NCI-H2227 (cell line): Measurements from ENCODE around the gene DCLRE1B.
A peak's percentile ranks its signal among the peaks of the same experiment; 100 is the strongest.

Experiments used
- DNase-seq: peaks from one replicate; lab custom pipeline; 2025; ENCODE audit not compliant: unreplicated experiment; lab: John Stamatoyannopoulos, UW

DCLRE1B gene

DNA sequence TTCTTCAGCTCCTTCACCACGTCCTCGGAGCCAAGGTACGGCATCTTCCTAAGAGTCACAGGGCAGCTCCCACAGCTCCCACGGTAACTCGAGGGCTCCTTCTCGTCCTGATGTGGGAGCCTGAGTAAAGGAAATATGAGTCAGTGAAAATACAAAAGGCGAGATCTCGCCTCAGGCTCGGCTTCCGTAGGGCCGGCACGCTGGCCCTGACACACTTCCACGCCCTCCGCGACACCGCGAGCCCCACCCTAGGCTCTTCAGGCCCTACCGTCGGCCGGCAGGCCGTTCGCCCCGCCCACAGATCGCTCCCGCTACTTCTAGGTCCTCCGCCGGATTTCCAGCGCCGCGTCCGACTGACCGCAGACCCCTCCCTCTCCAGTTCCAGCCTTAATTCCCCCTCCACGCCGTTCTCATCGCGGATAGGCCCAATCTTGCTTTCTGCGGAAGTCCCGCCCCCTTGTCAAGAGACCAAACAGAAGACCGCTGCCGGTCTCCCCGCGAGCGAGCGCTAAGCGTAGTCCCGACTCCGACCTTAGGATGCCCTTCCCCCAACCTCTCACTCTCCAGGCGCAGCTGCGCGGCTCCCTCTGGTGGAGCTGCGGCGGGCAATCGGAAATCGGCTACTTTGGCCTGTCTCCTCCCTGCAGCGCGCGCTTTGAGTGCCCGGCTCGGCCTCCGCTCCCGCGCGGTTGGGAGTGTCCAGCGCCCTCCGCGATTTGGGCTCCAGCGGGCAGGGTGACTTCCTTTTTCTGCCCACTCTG, at the start of gene DCLRE1B, which contains the start of gene AP4B1:
TSS of gene DCLRE1B (plus strand) at position 653 of the 761 bp plus-strand sequence. CDS start 261 bp downstream, outside the sequence.
TSS of gene AP4B1 (minus strand) at position 126 of the 761 bp plus-strand sequence. CDS start at position 44, 82 bp downstream.
- DNase-seq, result peak; percentile 99

DNA sequence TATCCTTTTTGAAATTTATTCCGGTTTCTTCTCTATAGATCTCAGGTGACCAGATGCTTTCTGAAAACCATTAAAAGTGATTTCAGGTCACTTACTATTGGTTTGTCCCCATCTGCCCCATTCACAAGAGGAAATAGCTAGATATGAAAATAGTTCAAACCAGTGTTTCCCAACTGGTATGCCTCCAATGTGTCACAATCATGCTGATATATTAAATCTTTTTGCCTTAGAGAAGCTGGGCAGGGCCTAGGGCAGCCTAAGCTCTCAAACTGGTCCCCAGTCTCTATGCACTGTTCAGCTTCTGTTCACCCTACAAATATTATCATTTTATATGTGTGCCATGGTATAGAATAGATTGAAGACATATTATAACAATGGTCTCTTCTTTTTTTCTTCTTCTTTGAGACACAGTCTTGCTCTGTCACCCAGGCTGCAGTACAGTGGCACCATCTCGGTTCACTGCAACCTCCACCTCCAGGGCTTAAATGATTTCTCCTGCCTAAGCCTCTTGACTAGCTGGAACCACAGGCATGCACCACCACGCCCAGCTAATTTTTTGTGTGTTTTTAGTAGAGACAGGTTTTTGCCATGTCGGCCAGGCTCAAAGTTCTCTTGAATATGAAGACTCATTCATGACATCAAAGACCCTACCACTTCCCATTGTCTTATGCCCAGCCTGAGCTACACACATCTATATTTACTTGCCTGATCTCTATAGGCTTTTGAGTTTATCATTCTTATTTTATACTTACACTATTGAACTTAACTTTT, 49.3 kb upstream of the DCLRE1B start:
- DNase-seq, result no peak

DNA sequence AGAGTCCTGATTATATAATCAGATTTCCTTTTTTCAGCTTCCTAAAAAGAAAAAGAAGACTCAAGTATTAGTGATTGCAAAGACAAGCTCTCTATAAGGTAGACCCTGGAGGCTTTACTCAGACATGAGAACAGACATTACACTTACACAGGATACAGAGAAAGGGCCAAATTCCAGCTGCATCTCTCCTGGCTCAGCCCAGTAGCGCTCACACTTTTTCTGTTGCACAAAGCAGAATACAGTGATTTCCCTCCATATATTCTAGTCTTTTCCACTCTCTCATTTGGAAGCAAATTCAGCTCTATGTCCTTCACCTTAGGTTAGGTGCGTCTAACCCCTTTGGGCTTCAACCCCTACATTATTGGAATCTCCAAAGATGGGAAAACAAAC, 48.7 kb upstream of the DCLRE1B start:
- no peak for DNase-seq

DNA sequence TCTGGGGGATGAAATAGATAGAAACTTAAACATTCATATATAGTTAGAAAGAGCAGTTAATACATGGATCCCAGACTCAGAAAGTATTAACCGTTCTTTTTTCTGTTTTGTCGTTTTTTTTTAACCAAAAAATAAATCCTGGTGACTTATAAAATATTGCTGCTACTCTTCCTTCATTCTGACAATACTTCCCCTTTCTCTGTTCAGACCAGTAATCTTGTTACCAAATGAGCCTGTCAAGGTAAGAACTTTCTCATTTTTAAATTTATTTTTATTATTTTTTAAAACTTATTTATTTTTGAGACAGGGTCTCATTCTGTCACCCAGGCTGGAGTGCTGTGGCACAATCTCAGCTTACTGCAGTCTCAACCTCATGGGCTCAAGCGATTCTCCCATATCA, 47.4 kb upstream of the DCLRE1B start:
- DNase-seq, result no peak

DNA sequence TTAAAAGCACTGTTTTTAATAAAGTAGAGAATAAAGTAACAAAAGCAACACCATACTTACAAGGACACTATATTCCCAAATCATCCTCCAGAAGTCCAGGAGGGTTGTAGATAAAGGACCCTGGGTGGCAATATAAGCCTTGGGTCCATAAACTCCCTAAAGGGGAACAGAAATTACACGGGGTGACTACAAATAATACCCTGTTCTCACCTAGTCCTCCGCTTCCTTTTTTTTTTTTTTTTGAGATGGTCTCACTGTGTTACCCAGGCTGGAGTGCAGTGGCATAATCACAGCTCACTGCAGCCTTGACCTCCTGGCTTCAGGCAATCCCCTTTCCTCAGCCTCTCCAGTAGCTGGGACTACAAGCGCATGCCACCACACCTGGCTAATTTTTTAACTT, 46.7 kb upstream of the DCLRE1B start:
- no peak for DNase-seq

DNA sequence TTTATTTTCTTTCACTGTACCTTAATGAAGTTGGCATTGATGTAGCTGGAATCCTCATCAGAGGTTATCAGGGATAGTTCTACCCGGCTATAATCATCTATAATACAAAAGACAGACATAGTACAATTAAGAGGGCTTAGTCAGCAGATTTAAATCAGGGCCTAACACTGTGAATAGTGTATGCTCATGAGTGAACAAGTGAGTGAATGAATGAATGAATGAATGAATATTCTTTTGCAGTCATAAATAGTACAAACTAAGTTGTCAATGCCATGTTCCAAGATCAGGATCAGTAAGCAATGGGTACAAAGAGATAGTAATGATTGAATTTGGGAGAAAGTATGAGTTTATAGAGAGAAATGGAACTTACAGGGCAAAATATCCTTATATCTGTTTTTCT, 46.1 kb upstream of the DCLRE1B start:
- no peak for DNase-seq

DNA sequence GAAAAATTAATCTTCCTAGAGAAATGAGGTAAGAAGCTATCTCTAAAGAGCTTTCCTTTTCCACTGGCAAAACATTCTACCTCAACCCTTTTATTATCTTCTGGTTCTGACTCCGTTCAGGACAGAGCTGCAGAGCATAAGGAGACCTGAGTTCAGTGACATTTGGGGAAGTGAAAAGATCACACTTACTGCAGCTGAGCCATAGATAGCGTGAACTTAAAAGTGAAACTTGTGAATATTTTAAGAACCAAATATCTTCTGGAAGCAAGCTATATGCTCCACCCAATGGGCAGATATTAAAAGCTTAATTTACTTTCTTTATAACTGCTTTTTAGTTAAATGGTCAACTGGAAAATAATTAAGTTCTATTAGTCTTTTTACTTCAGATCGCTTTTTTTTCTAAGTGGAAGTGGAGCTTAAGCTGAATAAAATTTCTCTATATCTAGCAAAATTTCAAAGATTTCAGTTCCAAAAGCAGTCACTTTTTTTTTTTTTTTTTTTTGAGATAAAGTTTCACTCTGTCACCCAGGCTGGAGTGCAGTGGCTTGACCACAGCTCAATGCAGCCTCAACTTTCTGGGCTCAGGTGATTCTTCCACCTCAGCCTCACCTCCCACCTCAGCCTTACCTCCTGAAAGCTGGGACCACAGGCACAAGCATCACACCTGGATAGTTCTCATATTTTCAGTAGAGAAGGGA, 45.5 kb upstream of the DCLRE1B start:
- no peak for DNase-seq

DNA sequence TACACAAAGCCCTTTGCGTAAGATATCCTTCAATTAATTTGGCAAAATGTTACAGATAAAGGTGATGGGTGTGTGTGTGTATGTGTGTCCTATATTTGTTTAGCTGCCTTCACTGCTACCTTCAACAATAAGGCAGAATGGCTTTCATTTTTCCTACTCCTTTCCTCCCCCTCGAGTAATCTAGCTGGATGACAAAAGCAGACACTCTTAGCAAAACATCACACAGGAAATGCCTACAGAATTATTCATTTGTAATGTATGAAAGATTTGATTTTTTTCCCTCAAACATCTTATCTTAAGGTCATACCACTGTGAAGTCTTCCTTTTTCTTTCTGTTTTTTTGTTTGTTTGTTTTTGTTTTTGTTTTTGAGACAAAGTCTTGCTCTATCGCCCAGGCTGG, 44.2 kb upstream of the DCLRE1B start:
- no peak for DNase-seq

DNA sequence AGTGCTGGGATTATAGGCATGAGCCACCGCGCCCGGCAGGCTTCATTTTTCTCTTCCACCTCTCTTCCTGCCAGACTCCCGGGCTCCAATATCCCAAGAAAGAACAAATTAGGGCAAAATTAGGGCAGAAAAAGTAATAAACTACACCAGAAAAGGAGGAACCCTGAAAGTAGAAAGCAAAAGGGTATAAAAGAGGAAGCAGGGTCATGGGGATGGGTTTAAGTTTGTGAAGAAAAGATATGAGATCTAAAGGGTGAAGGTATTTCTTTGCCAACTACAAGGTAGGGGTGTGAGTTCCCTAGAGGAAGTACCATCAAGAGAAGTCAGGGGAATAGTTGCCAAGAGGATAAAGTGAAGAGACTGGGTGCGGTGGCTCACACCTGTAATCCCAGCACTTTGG, 43.5 kb upstream of the DCLRE1B start:
- DNase-seq, result no peak

DNA sequence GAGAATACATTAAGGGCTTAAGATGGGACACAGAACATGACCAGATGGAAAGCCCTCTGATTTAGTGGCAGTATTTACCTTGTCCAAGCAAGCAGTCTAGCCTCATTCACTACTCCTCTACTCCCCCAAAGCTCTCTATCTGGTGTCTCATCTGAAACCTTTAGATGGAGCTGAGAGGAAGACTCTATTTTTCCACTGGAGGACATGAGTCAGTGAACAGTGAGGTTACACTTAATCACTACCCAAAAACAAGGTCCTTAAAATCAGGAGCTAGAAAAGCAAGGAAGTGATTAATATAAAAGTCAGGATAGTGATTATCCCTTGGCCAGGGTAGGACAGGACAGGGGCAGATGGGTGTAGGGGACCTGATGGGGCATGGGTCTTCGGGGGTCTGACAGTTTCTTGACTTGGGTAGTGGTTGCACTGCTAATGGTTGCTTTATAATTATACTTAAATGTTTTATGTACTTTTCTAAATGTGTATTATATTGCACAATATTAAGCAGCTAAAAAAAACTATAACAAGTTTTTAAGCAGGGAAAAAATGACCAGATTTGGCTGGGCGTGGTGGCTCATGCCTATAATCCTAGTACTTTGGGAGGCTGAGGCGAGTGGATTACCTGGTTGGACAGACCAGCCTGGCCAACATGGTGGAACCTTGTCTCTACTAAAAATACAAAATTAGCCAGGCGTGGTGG, 36.6 kb upstream of the DCLRE1B start:
- no peak for DNase-seq

DNA sequence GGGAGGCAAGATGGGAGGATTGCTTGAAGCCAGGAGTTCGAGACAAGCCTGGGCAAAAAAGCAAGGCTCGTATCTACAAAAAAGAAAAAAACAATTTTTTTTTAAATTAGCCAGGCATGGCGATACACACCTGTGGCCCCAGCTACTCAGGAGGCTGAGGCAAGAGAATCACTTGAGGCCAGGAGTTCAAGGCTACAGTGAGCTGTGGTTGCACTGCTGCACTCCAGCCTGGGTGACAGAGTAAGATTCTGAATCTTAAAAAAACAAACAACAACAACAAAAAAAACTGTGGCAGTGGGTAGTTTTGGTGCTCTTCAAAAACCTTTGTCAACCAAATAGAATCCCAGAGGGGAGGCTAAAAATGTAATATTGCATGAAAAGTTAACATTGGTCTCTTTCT, 34.3 kb upstream of the DCLRE1B start:
- DNase-seq, result no peak

DNA sequence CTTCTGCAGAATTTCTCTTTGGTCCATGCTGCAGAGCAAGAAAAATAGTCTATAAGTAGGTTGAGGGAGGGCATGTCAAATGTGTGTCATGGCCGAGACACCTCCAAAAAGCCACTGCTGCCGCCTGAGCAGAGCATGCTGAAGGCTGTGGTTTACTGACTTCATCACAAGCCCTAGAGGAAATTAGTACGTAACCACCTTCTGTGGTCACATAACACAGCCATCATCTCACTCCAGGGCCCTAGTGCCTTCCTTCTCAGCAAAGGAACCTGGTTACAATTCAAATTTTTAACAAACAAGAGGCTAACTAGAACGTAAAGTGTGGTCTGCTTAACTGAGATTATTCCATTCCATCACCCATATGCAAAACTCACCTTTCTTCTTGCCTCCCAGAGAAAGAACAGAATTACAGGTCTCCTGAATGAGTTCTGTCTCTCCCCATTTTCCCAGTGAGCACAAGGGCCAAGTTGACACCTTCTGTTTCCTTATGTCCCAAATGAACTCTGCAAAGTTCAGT, 33.5 kb upstream of the DCLRE1B start, which contains the start of gene PTPN22:
TSS of gene PTPN22 (minus strand) at position 116 of the 517 bp plus-strand sequence.
- DNase-seq, result no peak

DNA sequence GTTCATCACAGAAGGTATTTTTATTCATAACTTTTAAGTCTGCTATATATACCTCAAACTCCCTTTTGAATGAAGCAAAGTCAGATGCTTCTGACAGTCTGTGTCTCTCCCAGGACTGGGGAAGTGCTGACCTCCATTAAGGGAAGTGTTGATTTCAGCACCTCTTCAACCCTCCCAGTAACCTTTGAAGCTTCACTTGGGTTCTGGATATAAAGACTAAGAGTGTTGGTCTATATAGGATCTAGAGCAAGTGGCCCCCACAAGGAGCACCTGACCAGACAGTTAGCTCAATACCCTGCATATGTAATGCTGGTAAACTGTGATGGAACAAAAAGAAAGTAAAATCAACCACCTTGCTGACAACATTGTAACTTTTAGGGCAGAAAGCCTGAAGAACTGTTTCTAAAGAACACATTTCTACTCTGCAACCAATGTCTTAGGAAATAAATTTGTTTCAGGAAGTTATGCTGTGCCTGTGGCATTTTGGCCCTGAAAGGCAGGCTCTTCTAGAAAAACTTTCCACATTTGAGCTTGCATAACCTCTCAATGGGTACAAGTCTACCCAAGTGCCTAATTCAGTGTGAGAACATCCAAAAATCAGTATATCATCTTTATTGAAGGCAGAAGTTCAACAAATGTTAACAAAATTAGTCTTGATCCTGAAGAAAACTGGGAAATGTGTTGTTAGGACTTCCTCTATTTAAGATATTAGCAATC, 32.7 kb upstream of the DCLRE1B start:
- DNase-seq, result no peak

DNA sequence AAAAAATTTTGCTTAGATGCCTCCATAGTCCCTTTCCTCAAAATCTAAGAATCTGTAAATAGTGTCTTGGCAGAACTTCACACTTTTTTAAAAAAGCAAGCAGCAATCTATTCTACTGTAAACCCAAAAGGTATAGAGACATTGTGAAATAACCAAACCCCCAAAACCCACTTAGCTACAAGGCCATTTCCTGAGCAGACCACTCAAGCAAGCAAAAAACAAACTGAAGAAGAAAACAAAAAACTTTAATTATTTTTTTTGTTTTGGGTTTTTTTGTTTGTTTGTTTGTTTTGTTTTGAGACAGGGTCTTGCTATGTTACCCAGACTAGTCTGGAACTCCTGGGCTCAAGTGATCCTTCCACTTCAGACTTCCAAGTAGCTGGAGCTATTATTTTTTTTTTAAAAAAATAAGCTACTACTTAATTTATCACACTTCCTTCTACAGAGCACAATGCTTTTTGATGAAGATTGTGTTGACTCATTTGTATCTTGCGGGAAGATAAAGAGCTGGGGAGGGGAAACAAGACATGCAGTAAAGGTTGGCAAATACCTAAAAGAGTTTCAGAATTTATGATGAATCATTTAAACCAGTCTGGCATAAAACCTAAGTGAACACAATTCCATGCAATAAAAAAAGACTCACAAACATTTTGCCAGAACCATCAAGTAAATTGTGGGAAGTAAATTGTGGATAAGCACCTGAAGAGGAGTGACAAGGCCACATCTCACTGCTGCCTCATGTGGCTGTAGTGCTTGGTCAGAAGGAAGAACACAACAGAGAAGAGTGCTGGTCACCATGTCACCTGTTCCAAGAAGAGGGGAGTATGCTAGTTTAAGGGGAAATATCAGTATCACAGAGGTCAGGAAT, 30.9 kb upstream of the DCLRE1B start:
- no peak for DNase-seq

DNA sequence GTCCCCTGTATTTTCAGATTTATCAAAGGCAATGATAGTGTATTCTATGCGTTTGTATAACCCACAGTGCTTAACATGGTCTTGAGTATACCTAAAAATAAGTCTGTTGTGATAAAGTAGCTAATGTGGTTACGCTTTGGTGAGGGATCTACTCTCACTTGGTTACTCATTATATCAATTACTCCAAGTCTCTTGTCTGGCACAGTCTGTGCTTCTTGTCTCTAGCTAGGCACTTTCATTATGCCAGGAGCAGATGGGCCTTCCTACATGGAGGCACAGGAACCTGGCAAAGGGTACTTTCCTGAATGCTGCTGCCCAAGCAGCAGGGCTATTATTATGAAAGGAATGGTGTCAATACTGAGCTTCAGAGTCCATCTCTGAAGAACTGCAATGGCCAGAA, 29.4 kb upstream of the DCLRE1B start:
- no peak for DNase-seq

DNA sequence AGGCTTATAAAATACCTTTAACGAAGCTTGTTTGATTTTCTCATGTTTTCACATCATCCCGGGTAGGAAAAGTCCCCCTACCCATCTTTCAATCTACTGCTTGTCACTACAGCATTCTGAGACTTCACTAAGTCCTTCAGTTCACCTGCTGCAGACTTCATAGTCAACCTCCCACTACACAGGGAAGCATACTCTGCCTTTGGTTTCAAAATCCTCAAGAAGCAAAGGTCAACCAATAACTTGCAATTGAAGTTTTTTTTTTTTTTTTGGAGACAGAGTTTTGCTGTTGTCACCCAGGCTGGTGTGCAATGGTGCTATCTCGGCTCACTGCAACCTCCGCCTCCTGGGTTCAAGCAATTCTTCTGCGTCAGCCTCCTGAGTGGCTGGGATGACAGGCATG, 28.9 kb upstream of the DCLRE1B start:
- no peak for DNase-seq

DNA sequence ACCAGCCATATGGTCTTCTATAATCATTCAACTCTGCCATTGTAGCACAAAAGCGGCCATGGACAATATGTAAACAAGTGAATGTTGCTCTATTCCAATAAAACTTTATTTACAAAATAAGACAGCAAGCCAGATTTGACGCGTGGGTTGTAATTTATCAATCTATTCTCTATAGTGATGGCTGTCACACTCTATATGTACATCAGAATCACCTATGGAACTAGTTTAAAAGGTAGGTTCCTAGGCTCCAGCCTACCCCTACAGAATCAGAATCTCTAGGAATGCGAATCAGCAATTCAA, 25.4 kb upstream of the DCLRE1B start:
- no peak for DNase-seq

DNA sequence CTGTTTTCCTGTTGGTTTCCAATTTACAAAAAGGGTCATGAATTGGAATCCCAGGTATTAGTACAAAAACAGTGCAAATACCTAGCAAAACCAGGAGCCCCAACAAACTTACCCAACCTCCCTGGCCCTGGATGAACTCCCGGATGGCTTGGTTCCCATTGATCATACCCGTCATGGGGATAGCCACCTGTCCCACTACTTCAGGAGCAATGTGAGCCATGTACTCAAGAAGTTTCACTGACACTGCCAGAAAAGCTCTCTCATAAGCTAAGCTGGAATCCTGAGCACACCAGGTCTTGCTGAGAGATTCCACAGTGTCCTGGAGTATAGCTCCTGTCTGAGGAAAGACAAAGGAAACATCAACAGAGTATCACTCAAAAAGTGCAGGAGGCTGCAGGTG, 23.5 kb upstream of the DCLRE1B start:
- no peak for DNase-seq
